K562 (cell line): ENCODE data around the gene PHF21A. TPM values are rescaled to one million over a fixed set of nuclear protein-coding genes. Genes with fewer than 3 reads are reported as not detected.

ENCODE experiments used
- BCL6 ChIP-seq: fragments of 250-450 bp; sonication (Bioruptor Pico); IDR thresholded peaks from 2 replicates; pipeline ENCODE4 v1.4.0; 2020
- BRF1 ChIP-seq: IDR thresholded peaks from 3 replicates; pipeline ENCODE4 v1.6.1; 2011; ENCODE audit warnings: borderline replicate concordance, mild to moderate bottlenecking; ENCODE audit not compliant: insufficient read length; ENCODE audit errors: extremely low read depth
- CHD1 ChIP-seq: fragments of 200-600 bp; sonication (generic); IDR thresholded peaks from one replicate; pipeline ENCODE4 v1.6.1; 2012; ENCODE audit warnings: mild to moderate bottlenecking, moderate library complexity, low read length, inconsistent platforms
- CSDE1 ChIP-seq, 2 experiments: fragments of 450-650 bp; IDR thresholded peaks; 2 replicates each; pipeline ENCODE4 v1.6.1; 2016; ENCODE audit warnings: mild to moderate bottlenecking in 1 of 2
- DACH1 ChIP-seq: fragments of 450-650 bp; IDR thresholded peaks from 2 replicates; pipeline ENCODE4 v1.6.1; 2018; ENCODE audit not compliant: partially characterized antibody
- ETV5 ChIP-seq: sonication (generic); formaldehyde crosslinking; IDR thresholded peaks from 2 replicates; pipeline ENCODE4 v1.4.0; 2020; ENCODE audit warnings: low read depth, mild to moderate bottlenecking, missing genetic modification reagents
- FOXA1 ChIP-seq: fragments of 450-650 bp; IDR thresholded peaks from 2 replicates; pipeline ENCODE4 v1.6.1; 2016; ENCODE audit warnings: mild to moderate bottlenecking, borderline replicate concordance
- HNRNPLL ChIP-seq: fragments of 200-400 bp; formaldehyde crosslinking; IDR thresholded peaks from 2 replicates; pipeline ENCODE4 v1.6.1; 2017; ENCODE audit warnings: low read length, low read depth, mild to moderate bottlenecking; ENCODE audit not compliant: poor library complexity, severe bottlenecking
- ILF3 ChIP-seq: fragments of 450-650 bp; IDR thresholded peaks from 2 replicates; pipeline ENCODE4 v1.6.1; 2018; ENCODE audit warnings: antibody characterized with exemption, mild to moderate bottlenecking, moderate library complexity, borderline replicate concordance
- JUND ChIP-seq, 2 experiments: IDR thresholded peaks; 2 replicates in 1 of 2; 3 replicates in 1 of 2; pipeline ENCODE4 v1.6.1; 2011; ENCODE audit warnings: borderline replicate concordance in 2 of 2, low read depth in 2 of 2, low read length in 2 of 2, improper control_type of control experiment in 1 of 2, missing biosample characterization in 1 of 2, missing genetic modification characterization in 1 of 2, missing genetic modification reagents in 1 of 2
- LEF1 ChIP-seq: fragments of 450-650 bp; IDR thresholded peaks from 2 replicates; pipeline ENCODE4 v1.6.1; 2016; ENCODE audit warnings: mild to moderate bottlenecking
- MCM5 ChIP-seq: fragments of 450-650 bp; IDR thresholded peaks from 2 replicates; pipeline ENCODE4 v1.6.1; 2016; ENCODE audit warnings: low read depth
- NBN ChIP-seq: fragments of 450-650 bp; IDR thresholded peaks from 2 replicates; pipeline ENCODE4 v1.6.1; 2016; ENCODE audit warnings: low read depth, mild to moderate bottlenecking
- POLR2A ChIP-seq: fragments of 450-650 bp; conservative IDR thresholded peaks from 2 replicates; pipeline ENCODE4 v1.6.1; 2016
- SAFB2 ChIP-seq: fragments of 200-400 bp; formaldehyde crosslinking; IDR thresholded peaks from 2 replicates; pipeline ENCODE4 v1.6.1; 2018; ENCODE audit warnings: borderline replicate concordance, low read length, low read depth, moderate library complexity; ENCODE audit not compliant: severe bottlenecking
- SIN3A ChIP-seq, 2 experiments: fragments of 150-350 bp in 1 of 2; IDR thresholded peaks; 2 replicates each; pipeline ENCODE4 v1.6.1; 2011 to 2016; ENCODE audit warnings: borderline replicate concordance in 2 of 2, low read depth in 2 of 2, low read length in 2 of 2, mild to moderate bottlenecking in 2 of 2, moderate library complexity in 2 of 2; ENCODE audit not compliant: control insufficient read depth in 1 of 2
- SLC30A9 ChIP-seq: fragments of 250-450 bp; sonication (Bioruptor Pico); IDR thresholded peaks from 2 replicates; pipeline ENCODE4 v1.8.0; 2022; ENCODE audit warnings: mild to moderate bottlenecking, moderate library complexity
- TBL1XR1 ChIP-seq, 2 experiments: IDR thresholded peaks; 2 replicates each; pipeline ENCODE4 v1.6.1; 2012; ENCODE audit warnings: improper control_type of control experiment in 2 of 2, low read length in 2 of 2, mild to moderate bottlenecking in 1 of 2
- ZNF764 ChIP-seq: fragments of 250-450 bp; sonication (Bioruptor Pico); IDR thresholded peaks from 2 replicates; pipeline ENCODE4 v1.4.0; 2020; ENCODE audit warnings: low read depth, mild to moderate bottlenecking, moderate library complexity
- ZZZ3 ChIP-seq: fragments of 450-650 bp; IDR thresholded peaks from 2 replicates; pipeline ENCODE4 v1.6.1; 2016; ENCODE audit warnings: antibody characterized with exemption, mild to moderate bottlenecking, moderate library complexity
- polyA plus RNA-seq, 8 experiments: library from polyadenylated mRNA; depleted of rRNA in 4 of 8; stranded (reverse) in 5 of 8; unstranded in 3 of 8; fragments of >200 nt; fragmentation: Nextera tagmentation in 2 of 8; fragmentation: Illumina TruSeq in 1 of 8; extraction: Ambion mirVana in 2 of 8; extraction: Trizol in 1 of 8; gene quantifications; 2 replicates each; pipeline versions ENCODE4 v1.2.1 to v1.2.3, GENCODE V29; 2011 to 2014; ENCODE audit warnings: inconsistent platforms in 1 of 8, missing spikeins in 1 of 8
- total RNA-seq, 7 experiments: library from RNA; depleted of rRNA in 6 of 7; stranded (reverse); fragments of >200 nt in 6 of 7; fragmentation: Illumina TruSeq in 2 of 7; extraction: Trizol in 2 of 7; gene quantifications; 2 replicates each; pipeline versions ENCODE4 v1.2.1 to v1.2.3, GENCODE V29; 2011 to 2021; ENCODE audit warnings: low replicate concordance in 1 of 7
- TF ChIP-seq, protein P1 (sequence below): fragments of 450-650 bp; IDR thresholded peaks from 2 replicates; pipeline ENCODE4 v1.6.1; 2017; ENCODE audit warnings: antibody characterized with exemption, mild to moderate bottlenecking
- TF ChIP-seq, protein P2 (sequence below): sonication (generic); formaldehyde crosslinking; IDR thresholded peaks from 2 replicates; pipeline ENCODE4 v1.8.1; 2022; ENCODE audit warnings: missing genetic modification reagents
- TF ChIP-seq, protein P3 (sequence below): sonication (generic); IDR thresholded peaks from 2 replicates; pipeline ENCODE4 v1.6.1; 2016

Gene PHF21A
- total and polyA plus RNA-seq, 9 of the 15 experiments (the other 6 are each of a cell fraction or from before 2014, with no cell fraction given): 1.5 to 32.4 (median 10.7) TPM

DNA sequence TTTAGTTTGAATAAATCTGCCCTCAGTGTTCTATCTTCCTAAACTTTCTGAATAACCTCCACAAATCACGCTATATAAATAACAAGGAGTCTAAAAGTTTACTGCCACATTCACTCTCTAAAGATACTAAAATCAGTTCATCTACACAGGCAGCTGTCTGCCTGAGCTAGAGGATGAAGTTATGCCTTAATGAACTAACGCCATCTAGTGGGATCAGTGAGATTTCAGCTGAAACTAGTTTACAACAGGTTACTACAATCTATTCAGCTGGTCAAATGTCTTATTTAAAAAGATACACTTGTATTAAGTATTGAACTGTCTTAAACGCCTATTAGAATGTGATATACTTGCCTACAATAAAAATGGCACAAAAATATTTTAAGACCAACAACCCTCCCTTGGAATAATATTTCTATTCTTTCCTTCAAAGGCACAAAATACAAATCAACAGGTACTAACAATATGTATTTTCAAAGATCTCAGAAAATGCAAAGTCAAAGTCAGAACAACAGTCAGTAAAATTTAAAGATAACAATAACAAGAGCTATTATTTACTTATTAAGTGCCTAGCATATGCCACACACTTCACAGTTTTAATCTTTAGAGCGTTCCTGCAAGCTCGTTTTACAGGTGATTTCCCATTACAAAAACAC is 114.7 kb downstream of the PHF21A start (continued):
- TF ChIP-seq TBL1XR1 (IDR thresholded peaks at IDR 0.05; ENCODE audit: low read length in 2 of 2) (peak in 1 of 2 experiments; percentile 59; a peak in 2 of 4 replicates), FOXA1 (no peak), SIN3A (IDR thresholded peaks at IDR 0.05; ENCODE audit: borderline replicate concordance in 2 of 2, control insufficient read depth in 1 of 2, low read depth in 2 of 2, low read length in 2 of 2) (no peak), POLR2A (no peak), ZZZ3 (0 out of 2 replicates have a peak, but pooled peaks have one; percentile 40), HNRNPLL (no peak), CSDE1 (IDR thresholded peaks at IDR 0.05) (no peak), SAFB2 (no peak), ZNF764 (CRISPR knock-in tag) (no peak), LEF1 (0 out of 2 replicates have a peak, but pooled peaks have one; percentile 24), CHD1 (no peak), NBN (peak; percentile 33; the same call in 1 of the 2 replicates), DACH1 (peak; percentile 61), MCM5 (no peak), BRF1 (no peak), ETV5 (no peak), BCL6 (CRISPR knock-in tag) (no peak), ILF3 (peak; percentile 14; the same call in 1 of the 2 replicates), SLC30A9 (no peak), JUND (IDR thresholded peaks at IDR 0.05; ENCODE audit: borderline replicate concordance, low read depth, low read length) (peak; percentile 20; the same call in 1 of the 2 replicates), JUND (tag; IDR thresholded peaks at IDR 0.05; ENCODE audit: borderline replicate concordance, low read depth, low read length) (0 out of 3 replicates have a peak, but pooled peaks have one; percentile 11)
- TF ChIP-seq, protein P1, sequence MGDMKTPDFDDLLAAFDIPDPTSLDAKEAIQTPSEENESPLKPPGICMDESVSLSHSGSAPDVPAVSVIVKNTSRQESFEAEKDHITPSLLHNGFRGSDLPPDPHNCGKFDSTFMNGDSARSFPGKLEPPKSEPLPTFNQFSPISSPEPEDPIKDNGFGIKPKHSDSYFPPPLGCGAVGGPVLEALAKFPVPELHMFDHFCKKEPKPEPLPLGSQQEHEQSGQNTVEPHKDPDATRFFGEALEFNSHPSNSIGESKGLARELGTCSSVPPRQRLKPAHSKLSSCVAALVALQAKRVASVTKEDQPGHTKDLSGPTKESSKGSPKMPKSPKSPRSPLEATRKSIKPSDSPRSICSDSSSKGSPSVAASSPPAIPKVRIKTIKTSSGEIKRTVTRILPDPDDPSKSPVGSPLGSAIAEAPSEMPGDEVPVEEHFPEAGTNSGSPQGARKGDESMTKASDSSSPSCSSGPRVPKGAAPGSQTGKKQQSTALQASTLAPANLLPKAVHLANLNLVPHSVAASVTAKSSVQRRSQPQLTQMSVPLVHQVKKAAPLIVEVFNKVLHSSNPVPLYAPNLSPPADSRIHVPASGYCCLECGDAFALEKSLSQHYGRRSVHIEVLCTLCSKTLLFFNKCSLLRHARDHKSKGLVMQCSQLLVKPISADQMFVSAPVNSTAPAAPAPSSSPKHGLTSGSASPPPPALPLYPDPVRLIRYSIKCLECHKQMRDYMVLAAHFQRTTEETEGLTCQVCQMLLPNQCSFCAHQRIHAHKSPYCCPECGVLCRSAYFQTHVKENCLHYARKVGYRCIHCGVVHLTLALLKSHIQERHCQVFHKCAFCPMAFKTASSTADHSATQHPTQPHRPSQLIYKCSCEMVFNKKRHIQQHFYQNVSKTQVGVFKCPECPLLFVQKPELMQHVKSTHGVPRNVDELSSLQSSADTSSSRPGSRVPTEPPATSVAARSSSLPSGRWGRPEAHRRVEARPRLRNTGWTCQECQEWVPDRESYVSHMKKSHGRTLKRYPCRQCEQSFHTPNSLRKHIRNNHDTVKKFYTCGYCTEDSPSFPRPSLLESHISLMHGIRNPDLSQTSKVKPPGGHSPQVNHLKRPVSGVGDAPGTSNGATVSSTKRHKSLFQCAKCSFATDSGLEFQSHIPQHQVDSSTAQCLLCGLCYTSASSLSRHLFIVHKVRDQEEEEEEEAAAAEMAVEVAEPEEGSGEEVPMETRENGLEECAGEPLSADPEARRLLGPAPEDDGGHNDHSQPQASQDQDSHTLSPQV: no peak; the same call in 1 of the 2 replicates
- TF ChIP-seq, protein P2, sequence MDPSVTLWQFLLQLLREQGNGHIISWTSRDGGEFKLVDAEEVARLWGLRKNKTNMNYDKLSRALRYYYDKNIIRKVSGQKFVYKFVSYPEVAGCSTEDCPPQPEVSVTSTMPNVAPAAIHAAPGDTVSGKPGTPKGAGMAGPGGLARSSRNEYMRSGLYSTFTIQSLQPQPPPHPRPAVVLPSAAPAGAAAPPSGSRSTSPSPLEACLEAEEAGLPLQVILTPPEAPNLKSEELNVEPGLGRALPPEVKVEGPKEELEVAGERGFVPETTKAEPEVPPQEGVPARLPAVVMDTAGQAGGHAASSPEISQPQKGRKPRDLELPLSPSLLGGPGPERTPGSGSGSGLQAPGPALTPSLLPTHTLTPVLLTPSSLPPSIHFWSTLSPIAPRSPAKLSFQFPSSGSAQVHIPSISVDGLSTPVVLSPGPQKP: no peak
- TF ChIP-seq, protein P3, sequence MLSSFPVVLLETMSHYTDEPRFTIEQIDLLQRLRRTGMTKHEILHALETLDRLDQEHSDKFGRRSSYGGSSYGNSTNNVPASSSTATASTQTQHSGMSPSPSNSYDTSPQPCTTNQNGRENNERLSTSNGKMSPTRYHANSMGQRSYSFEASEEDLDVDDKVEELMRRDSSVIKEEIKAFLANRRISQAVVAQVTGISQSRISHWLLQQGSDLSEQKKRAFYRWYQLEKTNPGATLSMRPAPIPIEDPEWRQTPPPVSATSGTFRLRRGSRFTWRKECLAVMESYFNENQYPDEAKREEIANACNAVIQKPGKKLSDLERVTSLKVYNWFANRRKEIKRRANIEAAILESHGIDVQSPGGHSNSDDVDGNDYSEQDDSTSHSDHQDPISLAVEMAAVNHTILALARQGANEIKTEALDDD: peak; percentile 98
